GM12864 (cell line): ENCODE data around the gene PDGFA.

ENCODE experiments used
- DNase-seq: peaks from one replicate; pipeline ENCODE4 v3.0.0-alpha.2; 2011; ENCODE audit warnings: low read depth
- H3K4me3 ChIP-seq: 2 replicates; pipeline ENCODE4 v1.5.1; 2011; ENCODE audit warnings: mild to moderate bottlenecking, low read depth, low read length, control low read depth
- TF ChIP-seq, protein P1 (sequence below): IDR thresholded peaks from 2 replicates; pipeline ENCODE4 v1.5.1; 2011; ENCODE audit warnings: low read depth, mild to moderate bottlenecking, moderate library complexity, low read length, control low read depth, inconsistent platforms; ENCODE audit errors: missing control alignments

PDGFA gene

DNA sequence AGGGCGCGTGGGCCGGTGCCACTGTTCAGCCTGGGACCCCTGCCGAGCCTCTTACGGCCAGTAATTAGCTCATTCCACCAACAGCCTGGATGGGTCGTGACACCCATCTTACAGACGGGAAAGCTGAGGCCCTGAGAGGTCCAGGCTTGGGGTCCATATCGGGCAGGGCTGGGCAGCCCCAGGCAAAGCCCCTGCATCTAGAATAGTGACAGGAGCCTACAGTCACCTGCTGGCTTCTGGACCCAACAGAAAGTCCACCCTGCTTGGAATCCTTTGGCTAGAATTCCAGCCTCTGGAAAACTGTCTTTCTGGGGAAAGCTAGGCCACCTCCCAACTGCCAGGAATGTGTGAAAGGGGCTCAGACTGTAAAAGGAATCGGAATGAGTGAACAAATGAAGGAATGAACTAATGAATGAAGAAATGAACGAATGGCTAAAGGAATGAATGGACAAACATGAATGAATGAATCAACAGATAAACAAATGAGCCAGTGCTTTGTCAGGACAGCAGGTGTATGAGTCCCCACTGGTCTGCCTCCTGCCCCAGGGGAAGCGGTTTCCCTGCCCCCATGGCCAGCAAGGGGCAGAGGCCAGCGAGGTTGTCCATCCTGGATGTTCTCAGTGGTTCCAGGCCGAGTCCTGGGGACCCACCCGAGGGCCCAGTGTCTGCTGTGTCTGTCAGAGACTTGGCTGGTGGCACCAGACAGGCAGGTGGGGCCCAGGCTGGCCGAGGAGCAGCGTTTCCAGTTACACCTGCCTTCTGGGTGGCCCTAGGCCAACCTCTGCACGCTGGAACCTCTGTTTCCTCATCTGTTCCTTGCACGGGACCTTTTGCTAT lies 24.1 kb upstream of the PDGFA start:
- no peak overlapping the region for H3K4me3 ChIP-seq
- no peak for DNase-seq
- TF ChIP-seq, protein P1, sequence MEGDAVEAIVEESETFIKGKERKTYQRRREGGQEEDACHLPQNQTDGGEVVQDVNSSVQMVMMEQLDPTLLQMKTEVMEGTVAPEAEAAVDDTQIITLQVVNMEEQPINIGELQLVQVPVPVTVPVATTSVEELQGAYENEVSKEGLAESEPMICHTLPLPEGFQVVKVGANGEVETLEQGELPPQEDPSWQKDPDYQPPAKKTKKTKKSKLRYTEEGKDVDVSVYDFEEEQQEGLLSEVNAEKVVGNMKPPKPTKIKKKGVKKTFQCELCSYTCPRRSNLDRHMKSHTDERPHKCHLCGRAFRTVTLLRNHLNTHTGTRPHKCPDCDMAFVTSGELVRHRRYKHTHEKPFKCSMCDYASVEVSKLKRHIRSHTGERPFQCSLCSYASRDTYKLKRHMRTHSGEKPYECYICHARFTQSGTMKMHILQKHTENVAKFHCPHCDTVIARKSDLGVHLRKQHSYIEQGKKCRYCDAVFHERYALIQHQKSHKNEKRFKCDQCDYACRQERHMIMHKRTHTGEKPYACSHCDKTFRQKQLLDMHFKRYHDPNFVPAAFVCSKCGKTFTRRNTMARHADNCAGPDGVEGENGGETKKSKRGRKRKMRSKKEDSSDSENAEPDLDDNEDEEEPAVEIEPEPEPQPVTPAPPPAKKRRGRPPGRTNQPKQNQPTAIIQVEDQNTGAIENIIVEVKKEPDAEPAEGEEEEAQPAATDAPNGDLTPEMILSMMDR, result no peak

DNA sequence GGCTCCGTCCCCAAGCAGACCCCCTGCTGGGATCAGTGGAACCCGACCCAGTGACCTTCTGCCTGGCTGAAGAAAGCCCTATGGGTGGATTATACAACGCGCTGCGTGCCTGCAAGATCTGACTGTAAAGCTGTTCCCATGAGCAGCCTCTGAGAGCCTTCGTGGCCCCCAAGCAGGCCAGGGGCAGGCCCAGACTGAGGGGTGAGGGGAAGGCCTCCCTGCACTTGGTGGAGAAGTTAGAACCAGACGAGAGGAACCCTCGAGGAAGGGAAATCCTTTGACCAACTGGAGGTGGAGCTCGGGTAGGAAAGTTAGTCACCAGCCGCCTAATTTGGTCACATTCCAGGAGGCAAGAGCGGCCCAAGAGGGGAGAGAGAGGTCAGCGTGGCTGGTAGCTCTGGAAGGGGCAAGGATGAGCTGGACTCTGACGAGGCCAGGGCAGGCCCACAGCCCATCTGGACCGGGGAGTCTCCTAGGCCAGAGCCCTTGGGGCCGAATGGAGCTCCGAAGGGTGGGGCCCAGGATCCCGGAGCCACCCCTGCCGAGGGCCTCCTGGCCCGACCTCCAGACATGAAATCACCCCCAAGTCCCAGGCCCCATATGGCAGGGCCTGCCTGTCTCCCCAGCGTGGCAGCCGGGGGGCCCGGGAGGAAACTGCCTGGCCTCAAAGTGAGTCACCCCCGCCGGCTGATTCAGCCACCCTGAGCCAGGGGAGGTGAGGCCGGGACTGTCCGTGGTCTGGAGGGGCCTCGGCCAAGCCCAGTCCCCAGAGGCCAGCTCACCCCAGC lies 23.3 kb upstream of the PDGFA start:
- H3K4me3 ChIP-seq, result no peak overlapping the region
- no peak for DNase-seq
- TF ChIP-seq, protein P1, result no peak

DNA sequence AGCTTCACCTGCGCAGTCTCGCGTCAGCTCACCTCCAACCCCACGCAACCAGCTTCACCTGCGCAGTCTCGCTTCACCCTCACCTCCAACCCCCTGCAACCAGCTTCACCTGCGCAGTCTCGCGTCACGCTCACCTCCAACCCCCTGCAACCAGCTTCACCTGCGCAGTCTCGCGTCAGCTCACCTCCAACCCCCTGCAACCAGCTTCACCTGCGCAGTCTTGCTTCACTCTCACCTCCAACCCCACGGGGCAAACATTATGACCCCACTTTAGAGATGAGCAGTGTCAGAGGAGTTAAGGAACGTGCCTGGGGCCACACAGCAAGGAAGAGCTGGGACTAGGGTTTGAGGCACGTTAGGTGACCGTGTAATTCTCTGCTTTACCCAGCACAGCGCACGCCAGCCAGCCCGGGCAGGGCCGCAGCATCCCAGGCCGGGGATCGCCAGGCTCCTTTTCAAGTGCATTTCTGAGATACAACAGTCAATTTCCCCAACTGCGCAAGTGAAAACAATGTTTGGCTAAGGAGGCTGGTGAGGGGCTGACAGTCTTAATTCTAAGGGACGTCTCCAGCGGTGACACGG lies 22.6 kb upstream of the PDGFA start:
- H3K4me3 ChIP-seq, result no peak overlapping the region
- TF ChIP-seq, protein P1, result no peak
- no peak for DNase-seq

DNA sequence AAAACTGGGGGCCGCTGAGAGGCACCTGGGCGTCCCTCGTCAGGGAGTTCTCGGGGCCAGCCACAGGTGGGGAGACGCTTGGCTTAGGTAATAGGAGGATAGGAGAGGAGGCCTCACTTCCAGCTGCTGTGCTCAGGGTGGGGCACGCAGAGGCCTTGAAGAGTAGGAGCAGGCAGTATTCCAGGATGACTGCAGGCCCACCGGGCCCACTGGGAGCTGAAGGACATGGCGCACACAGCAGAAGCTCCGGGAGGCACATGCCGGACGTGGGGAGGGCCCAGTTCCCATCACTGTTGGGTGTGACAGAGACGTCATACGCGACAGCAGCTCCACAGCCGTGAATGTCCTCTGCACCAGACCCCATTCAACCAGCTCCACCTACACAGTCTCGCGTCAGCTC lies 22.0 kb upstream of the PDGFA start:
- TF ChIP-seq, protein P1, result no peak
- H3K4me3 ChIP-seq, result no peak overlapping the region

DNA sequence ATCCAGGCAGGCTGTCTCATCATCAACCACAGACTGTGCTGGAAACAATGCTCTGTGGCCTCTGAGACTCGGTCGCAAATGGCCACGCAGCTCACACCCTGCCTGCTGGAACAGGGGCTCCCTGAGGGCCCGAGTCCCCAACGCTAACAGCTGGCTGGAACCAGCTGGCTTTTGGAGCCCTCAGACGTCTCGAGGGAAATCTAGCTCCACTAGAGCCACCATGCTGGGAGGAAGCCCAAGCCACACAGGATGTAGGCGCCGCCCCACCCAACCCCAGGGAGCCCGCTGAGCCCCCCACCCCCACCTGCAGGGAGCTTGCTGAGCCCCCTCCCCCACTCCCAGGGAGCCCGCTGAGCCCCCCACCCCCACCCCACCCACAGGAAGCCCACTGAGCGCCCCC lies 21.4 kb upstream of the PDGFA start:
- H3K4me3 ChIP-seq, result no peak overlapping the region
- TF ChIP-seq, protein P1, result no peak
- DNase-seq, result no peak

More for the DNA sequence above, 22.0 kb upstream of the PDGFA start:
- DNase-seq, result no peak

DNA sequence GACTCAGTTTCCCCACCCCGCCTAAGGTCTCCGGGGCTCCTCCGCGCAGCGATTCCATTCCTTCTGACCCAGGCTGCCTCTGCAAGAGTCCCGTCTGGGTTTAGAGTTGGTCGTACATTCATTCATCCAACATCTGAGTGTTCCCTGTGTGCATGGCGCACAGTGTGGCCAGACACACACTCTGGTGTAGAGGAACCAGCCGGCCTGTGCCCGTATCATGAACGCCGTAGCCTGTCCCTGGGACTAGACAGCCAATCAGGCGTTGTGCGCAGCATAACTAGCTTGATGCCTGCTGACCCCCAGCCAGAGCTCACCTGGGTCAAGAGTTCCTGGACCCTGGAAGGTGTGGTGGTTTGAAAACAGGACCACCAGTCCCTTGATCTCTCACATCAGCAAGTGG lies 20.9 kb upstream of the PDGFA start:
- DNase-seq, result no peak
- TF ChIP-seq, protein P1, result no peak
- no peak overlapping the region for H3K4me3 ChIP-seq
